IMR-90 (cell line): ENCODE data around the gene RFC2. TPM values are rescaled to one million over a fixed set of nuclear protein-coding genes. Genes with fewer than 3 reads are reported as not detected.
A peak's percentile ranks its signal among the peaks of the same experiment; 100 is the strongest.

Experiments used
- ATAC-seq: fragments of 200-7000 bp; cut with Tn5 transposase; 2 replicates; pipeline ENCODE4 v1.9.1; 2020; ENCODE audit warnings: low read depth, mild to moderate bottlenecking, moderate library complexity
- BruUV-seq: library from RNA; stranded (reverse); fragments of 400-500 nt; replicated peaks from 2 replicates; lab custom pipeline; 2021; lab: Mats Ljungman, UMichigan
- CTCF ChIA-PET: fragments of 300-600 bp; formaldehyde crosslinking; extraction: SDS; loops from one replicate; lab custom pipeline; 2021; ENCODE audit warnings: antibody characterized with exemption; lab: Yijun Ruan, JAX
- POLR2A ChIA-PET: fragments of 300-600 bp; sonication (Branson Sonifier 250); formaldehyde crosslinking; loops from one replicate; lab custom pipeline; 2022; ENCODE audit warnings: antibody characterized with exemption; ENCODE audit not compliant: unreplicated experiment; lab: Charles Lee
- DNase-seq: peaks from one replicate; pipeline ENCODE4 v3.0.0; 2013
- H2AFZ ChIP-seq: replicated peaks from 2 replicates; pipeline ENCODE3; 2013; ENCODE audit warnings: low read length, mild to moderate bottlenecking; ENCODE audit not compliant: poor library complexity
- H2AK5ac ChIP-seq: 2 replicates; pipeline ENCODE4 v1.6.1; 2013; ENCODE audit warnings: low read depth, low read length, inconsistent platforms
- H2AK9ac ChIP-seq: replicated peaks from 2 replicates; pipeline ENCODE3; 2013; ENCODE audit warnings: mild to moderate bottlenecking, low read depth, low read length, moderate library complexity; ENCODE audit not compliant: poor library complexity
- H2BK120ac ChIP-seq: 2 replicates; pipeline ENCODE4 v1.6.1; 2013; ENCODE audit warnings: low read depth, low read length, inconsistent platforms
- H2BK15ac ChIP-seq: 3 replicates; pipeline ENCODE4 v1.6.1; 2013; ENCODE audit warnings: low read depth, low read length, inconsistent platforms
- H2BK20ac ChIP-seq: 2 replicates; pipeline ENCODE4 v1.6.1; 2013; ENCODE audit warnings: low read depth, mild to moderate bottlenecking, inconsistent platforms, low read length, moderate library complexity
- H2BK5ac ChIP-seq: 2 replicates; pipeline ENCODE4 v1.6.1; 2013; ENCODE audit warnings: mild to moderate bottlenecking, low read depth, low read length, inconsistent platforms; ENCODE audit not compliant: poor library complexity, severe bottlenecking
- H3K14ac ChIP-seq: replicated peaks from 2 replicates; pipeline ENCODE4 v1.6.1; 2013; ENCODE audit warnings: low read depth, low read length, inconsistent platforms
- H3K18ac ChIP-seq: 2 replicates; pipeline ENCODE4 v1.6.1; 2013; ENCODE audit warnings: low read depth, low read length, control low read depth
- H3K23ac ChIP-seq: 2 replicates; pipeline ENCODE4 v1.6.1; 2013; ENCODE audit warnings: low read depth, low read length, inconsistent platforms
- H3K27ac ChIP-seq: 2 replicates; pipeline ENCODE4 v1.5.1; 2013; ENCODE audit warnings: mild to moderate bottlenecking, control low read depth, low read length; ENCODE audit not compliant: insufficient read depth
- H3K27me3 ChIP-seq: 2 replicates; pipeline ENCODE4 v1.6.1; 2013; ENCODE audit warnings: low read length; ENCODE audit not compliant: control insufficient read depth, insufficient read depth
- H3K36me3 ChIP-seq: 2 replicates; pipeline ENCODE4 v1.6.1; 2013; ENCODE audit warnings: low read length, mixed read lengths; ENCODE audit not compliant: control insufficient read depth, insufficient read depth
- H3K4ac ChIP-seq: 2 replicates; pipeline ENCODE4 v1.6.1; 2013; ENCODE audit warnings: low read depth, low read length, inconsistent platforms
- H3K4me1 ChIP-seq: 2 replicates; pipeline ENCODE4 v1.6.1; 2013; ENCODE audit warnings: low read length, mixed read lengths; ENCODE audit not compliant: control insufficient read depth, insufficient read depth
- H3K4me2 ChIP-seq: 2 replicates; pipeline ENCODE4 v1.6.1; 2013; ENCODE audit warnings: low read depth, mild to moderate bottlenecking, control low read depth, low read length, moderate library complexity
- H3K4me3 ChIP-seq: 2 replicates; pipeline ENCODE4 v1.5.1; 2013; ENCODE audit warnings: low read depth, mild to moderate bottlenecking, control low read depth, low read length, moderate library complexity; ENCODE audit not compliant: insufficient read depth
- H3K56ac ChIP-seq: 2 replicates; pipeline ENCODE4 v1.6.1; 2013; ENCODE audit warnings: low read length, inconsistent platforms; ENCODE audit not compliant: insufficient read depth; ENCODE audit errors: extremely low read depth
- H3K79me1 ChIP-seq, 2 experiments: 2 replicates each; pipeline ENCODE4 v1.6.1; 2013; ENCODE audit warnings: low read length in 2 of 2, inconsistent platforms in 1 of 2, low read depth in 1 of 2
- H3K9ac ChIP-seq: 2 replicates; pipeline ENCODE4 v1.6.1; 2013; ENCODE audit warnings: low read depth, low read length, control low read depth
- H3K9me1 ChIP-seq: 2 replicates; pipeline ENCODE4 v1.6.1; 2013; ENCODE audit warnings: low read length, inconsistent platforms; ENCODE audit not compliant: insufficient read depth
- H3K9me3 ChIP-seq: 2 replicates; pipeline ENCODE4 v1.6.1; 2013; ENCODE audit warnings: low read length; ENCODE audit not compliant: control insufficient read depth, insufficient read depth
- H4K20me1 ChIP-seq: 2 replicates; pipeline ENCODE4 v1.6.1; 2013; ENCODE audit warnings: low read length, inconsistent platforms; ENCODE audit not compliant: insufficient read depth
- H4K5ac ChIP-seq: 2 replicates; pipeline ENCODE4 v1.6.1; 2013; ENCODE audit warnings: mild to moderate bottlenecking, low read depth, low read length, control low read depth
- H4K8ac ChIP-seq, 2 experiments: 2 replicates each; pipeline ENCODE4 v1.6.1; 2013; ENCODE audit warnings: low read depth in 2 of 2, low read length in 2 of 2, control low read depth in 1 of 2, inconsistent platforms in 1 of 2
- H4K91ac ChIP-seq: 2 replicates; pipeline ENCODE4 v1.6.1; 2013; ENCODE audit warnings: low read depth, low read length, inconsistent platforms; ENCODE audit not compliant: insufficient read depth
- FOS ChIP-seq: fragments of 150-350 bp; IDR thresholded peaks from 2 replicates; pipeline ENCODE4 v1.6.1; 2016; ENCODE audit warnings: low read depth, low read length
- MAZ ChIP-seq: IDR thresholded peaks from 2 replicates; pipeline ENCODE4 v1.6.1; 2012; ENCODE audit warnings: low read depth, mild to moderate bottlenecking, low read length, improper control_type of control experiment, moderate library complexity, borderline replicate concordance
- MXI1 ChIP-seq: IDR thresholded peaks from 2 replicates; pipeline ENCODE4 v1.6.1; 2012; ENCODE audit warnings: low read depth, mild to moderate bottlenecking, low read length, moderate library complexity, borderline replicate concordance
- NFE2L2 ChIP-seq: fragments of 150-350 bp; IDR thresholded peaks from 2 replicates; pipeline ENCODE4 v1.6.1; 2016; ENCODE audit warnings: low read depth, mild to moderate bottlenecking, low read length
- POLR2A ChIP-seq: IDR thresholded peaks from 2 replicates; pipeline ENCODE4 v1.6.1; 2012; ENCODE audit warnings: mild to moderate bottlenecking, low read depth, low read length
- RAD21 ChIP-seq: IDR thresholded peaks from 2 replicates; pipeline ENCODE4 v1.6.1; 2012; ENCODE audit warnings: low read length, improper control_type of control experiment
- RCOR1 ChIP-seq: IDR thresholded peaks from 2 replicates; pipeline ENCODE4 v1.6.1; 2012; ENCODE audit warnings: mild to moderate bottlenecking, low read length, improper control_type of control experiment; ENCODE audit not compliant: insufficient replicate concordance
- RFX5 ChIP-seq: IDR thresholded peaks from 2 replicates; pipeline ENCODE4 v1.8.0; 2012; ENCODE audit warnings: low read depth, mild to moderate bottlenecking, low read length, moderate library complexity
- SMC3 ChIP-seq: fragments of 150-350 bp; IDR thresholded peaks from 2 replicates; pipeline ENCODE4 v1.6.1; 2016; ENCODE audit warnings: low read depth, mild to moderate bottlenecking, antibody characterized with exemption, low read length, moderate library complexity
- WGBS, 2 experiments: methylation state at CpG; one replicate each; pipeline versions ENCODE4 v1.1.5 to v1.1.7; 2013; ENCODE audit warnings: missing lambda C conversion rate in 2 of 2; ENCODE audit not compliant: insufficient read length in 1 of 2; ENCODE audit errors: extremely low coverage in 2 of 2; 5-methylcytosine and 5-hydroxymethylcytosine counted together
- dilution Hi-C: fragments of 300-500 bp; cut with HindIII; formaldehyde crosslinking; loops from one replicate; pipeline ENCODE4 v1.14.3; 2018; ENCODE audit warnings: low sequenced_read_pairs; ENCODE audit not compliant: unreplicated experiment
- in situ Hi-C: fragments of 300-500 bp; cut with MboI; formaldehyde crosslinking; loops from 3 replicates; pipeline ENCODE4 v1.14.3; 2019; ENCODE audit warnings: low sequenced_read_pairs, inconsistent platforms, mixed read lengths
- intact Hi-C: fragments of 100-400 bp; cut with micrococcal nuclease; formaldehyde crosslinking; loops from 2 replicates; pipeline ENCODE4 v1.10.0; 2022
- polyA plus RNA-seq, 3 experiments: library from polyadenylated mRNA; depleted of rRNA; stranded (reverse); fragments of >200 nt; gene quantifications; 2 replicates each; pipeline ENCODE4 v1.2.3, GENCODE V29; 2012; ENCODE audit warnings: low replicate concordance in 1 of 3
- total RNA-seq: library from RNA; depleted of rRNA; stranded (reverse); fragments of >200 nt; gene quantifications from 2 replicates; pipeline ENCODE4 v1.2.3, GENCODE V29; 2012
- TF ChIP-seq, protein P1 (sequence below): fragments of 150-350 bp; IDR thresholded peaks from 2 replicates; pipeline ENCODE4 v1.6.1; 2017; ENCODE audit warnings: mild to moderate bottlenecking, antibody characterized with exemption, low read length, low read depth
- TF ChIP-seq, protein P2 (sequence below): conservative IDR thresholded peaks from 2 replicates; pipeline ENCODE4 v1.5.1; 2012; ENCODE audit warnings: mild to moderate bottlenecking, low read depth, low read length, improper control_type of control experiment
- TF ChIP-seq, protein P3 (sequence below): fragments of 150-350 bp; IDR thresholded peaks from 2 replicates; pipeline ENCODE4 v1.6.1; 2016; ENCODE audit warnings: low read depth, mild to moderate bottlenecking, low read length, moderate library complexity, borderline replicate concordance

Gene RFC2
- total and polyA plus RNA-seq, 2 of the 4 experiments (the other 2 are of a cell fraction): 25.2 to 37.8 TPM

DNA sequence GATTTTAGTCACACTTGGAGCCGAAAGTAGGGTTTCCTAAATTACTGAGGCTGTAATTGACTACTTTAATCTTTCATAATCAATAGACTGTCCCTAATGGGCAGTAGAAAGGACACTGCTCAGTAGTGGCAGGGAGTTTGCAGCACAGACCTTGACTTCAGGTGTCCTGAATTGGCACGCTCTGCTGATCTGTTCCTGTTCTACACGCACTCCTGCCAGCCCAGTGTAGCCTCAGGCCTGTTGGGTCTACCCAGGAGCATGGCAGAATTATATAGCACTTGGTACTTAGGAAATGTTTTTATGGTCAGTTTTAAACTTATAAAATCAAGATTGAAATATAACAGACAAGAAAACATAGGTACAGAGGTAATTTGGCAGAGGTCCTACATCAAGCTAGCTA, 71.1 kb downstream of the RFC2 start:
- Histone ChIP-seq H4K20me1 (peaks cover 100% of the 10 kb centered on the region), H3K4ac (no peak overlapping the region), H2BK15ac (no peak overlapping the region), H2AK9ac (no peak overlapping the region), H3K79me1 (peaks cover under 1 to 57% of the 10 kb centered on the region in 2 experiments; a peak in 3 of 4 replicates), H2BK5ac (no peak overlapping the region), H2BK120ac (no peak overlapping the region), H3K27me3 (no peaks in the 10 kb centered on the region), H3K18ac (no peak overlapping the region), H3K9me1 (peaks cover 35% of the 10 kb centered on the region), H3K56ac (no peak overlapping the region), H2AK5ac (no peak overlapping the region; the same call in 1 of the 2 replicates), H3K23ac (no peak overlapping the region), H3K9me3 (no peaks in the 10 kb centered on the region), H2AFZ (no peak overlapping the region), H2BK20ac (no peak overlapping the region), H4K5ac (no peak overlapping the region), H3K36me3 (peaks cover 18% of the 10 kb centered on the region), H3K4me2 (no peak overlapping the region), H3K14ac (peak overlapping the region; percentile 33; the same call in 1 of the 2 replicates), H3K4me3 (no peak overlapping the region), H4K91ac (no peak overlapping the region), H3K27ac (no peak overlapping the region), H3K4me1 (peaks cover 29% of the 10 kb centered on the region), H4K8ac (no peak overlapping the region), H3K9ac (no peak overlapping the region)
- TF ChIP-seq, protein P1, sequence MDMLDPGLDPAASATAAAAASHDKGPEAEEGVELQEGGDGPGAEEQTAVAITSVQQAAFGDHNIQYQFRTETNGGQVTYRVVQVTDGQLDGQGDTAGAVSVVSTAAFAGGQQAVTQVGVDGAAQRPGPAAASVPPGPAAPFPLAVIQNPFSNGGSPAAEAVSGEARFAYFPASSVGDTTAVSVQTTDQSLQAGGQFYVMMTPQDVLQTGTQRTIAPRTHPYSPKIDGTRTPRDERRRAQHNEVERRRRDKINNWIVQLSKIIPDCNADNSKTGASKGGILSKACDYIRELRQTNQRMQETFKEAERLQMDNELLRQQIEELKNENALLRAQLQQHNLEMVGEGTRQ: no peak
- TF ChIP-seq SMC3 (no peak), POLR2A (no peak), MXI1 (no peak), MAZ (no peak), RAD21 (no peak), RCOR1 (no peak), FOS (no peak), NFE2L2 (no peak), RFX5 (no peak)
- TF ChIP-seq, protein P2, sequence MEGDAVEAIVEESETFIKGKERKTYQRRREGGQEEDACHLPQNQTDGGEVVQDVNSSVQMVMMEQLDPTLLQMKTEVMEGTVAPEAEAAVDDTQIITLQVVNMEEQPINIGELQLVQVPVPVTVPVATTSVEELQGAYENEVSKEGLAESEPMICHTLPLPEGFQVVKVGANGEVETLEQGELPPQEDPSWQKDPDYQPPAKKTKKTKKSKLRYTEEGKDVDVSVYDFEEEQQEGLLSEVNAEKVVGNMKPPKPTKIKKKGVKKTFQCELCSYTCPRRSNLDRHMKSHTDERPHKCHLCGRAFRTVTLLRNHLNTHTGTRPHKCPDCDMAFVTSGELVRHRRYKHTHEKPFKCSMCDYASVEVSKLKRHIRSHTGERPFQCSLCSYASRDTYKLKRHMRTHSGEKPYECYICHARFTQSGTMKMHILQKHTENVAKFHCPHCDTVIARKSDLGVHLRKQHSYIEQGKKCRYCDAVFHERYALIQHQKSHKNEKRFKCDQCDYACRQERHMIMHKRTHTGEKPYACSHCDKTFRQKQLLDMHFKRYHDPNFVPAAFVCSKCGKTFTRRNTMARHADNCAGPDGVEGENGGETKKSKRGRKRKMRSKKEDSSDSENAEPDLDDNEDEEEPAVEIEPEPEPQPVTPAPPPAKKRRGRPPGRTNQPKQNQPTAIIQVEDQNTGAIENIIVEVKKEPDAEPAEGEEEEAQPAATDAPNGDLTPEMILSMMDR: no peak
- TF ChIP-seq, protein P3, sequence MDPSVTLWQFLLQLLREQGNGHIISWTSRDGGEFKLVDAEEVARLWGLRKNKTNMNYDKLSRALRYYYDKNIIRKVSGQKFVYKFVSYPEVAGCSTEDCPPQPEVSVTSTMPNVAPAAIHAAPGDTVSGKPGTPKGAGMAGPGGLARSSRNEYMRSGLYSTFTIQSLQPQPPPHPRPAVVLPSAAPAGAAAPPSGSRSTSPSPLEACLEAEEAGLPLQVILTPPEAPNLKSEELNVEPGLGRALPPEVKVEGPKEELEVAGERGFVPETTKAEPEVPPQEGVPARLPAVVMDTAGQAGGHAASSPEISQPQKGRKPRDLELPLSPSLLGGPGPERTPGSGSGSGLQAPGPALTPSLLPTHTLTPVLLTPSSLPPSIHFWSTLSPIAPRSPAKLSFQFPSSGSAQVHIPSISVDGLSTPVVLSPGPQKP: no peak
- 100% methylated on average over 1 of the region's 3 CpGs; no CpG with 5 or more reads in 1 of the 2 experiments for WGBS, 2 experiments
- in situ Hi-C loops (no loop called here), dilution Hi-C loops (no loop called here), intact Hi-C loops (loop anchor here (5.0 kb wide), 1 partner anchor 116 kb away; no protein-coding TSS in a partner anchor)
- ATAC-seq (no peak), DNase-seq (no peak)
- ChIA-PET POLR2A (no interaction called here), CTCF (no interaction called here)
- BruUV-seq: no TSS peak
